CD8-positive, alpha-beta memory T cell (primary cell): Measurements from ENCODE around the gene CD300LG. TPM values are rescaled to one million over a fixed set of nuclear protein-coding genes. Genes with fewer than 3 reads are reported as not detected.
A peak's percentile ranks its signal among the peaks of the same experiment; 100 is the strongest.
"Not testable (repeated sequence)": the region's sequence is repeated elsewhere in the genome, so short reads cannot be mapped to it uniquely, and the experiment has no call there.

Experiments used
- CTCF ChIA-PET: fragments of 350-600 bp; sonication (Branson Sonifier 250); formaldehyde crosslinking; loops from one replicate; lab custom pipeline; 2021; ENCODE audit warnings: antibody characterized with exemption; lab: Charles Lee
- POLR2A ChIA-PET: fragments of 350-600 bp; sonication (Branson Sonifier 250); formaldehyde crosslinking; loops from one replicate; lab custom pipeline; 2021; ENCODE audit warnings: antibody characterized with exemption; lab: Charles Lee
- DNase-seq, 5 donors: peaks; one replicate each; pipeline versions ENCODE4 v3.0.0 to v3.0.0-alpha.2; 2020 to 2022; ENCODE audit warnings: mixed read lengths in 1 of 5
- H3K27ac ChIP-seq: one replicate; pipeline ENCODE4 v1.7.0; 2013; ENCODE audit warnings: low read depth, mild to moderate bottlenecking, low read length, moderate library complexity
- H3K27me3 ChIP-seq: 2 replicates; pipeline ENCODE4 v1.7.0; 2013; ENCODE audit warnings: low read length, mild to moderate bottlenecking; ENCODE audit not compliant: insufficient read depth, poor library complexity, severe bottlenecking
- H3K36me3 ChIP-seq: 2 replicates; pipeline ENCODE4 v1.7.0; 2013; ENCODE audit warnings: mild to moderate bottlenecking, low read length, moderate library complexity; ENCODE audit not compliant: insufficient read depth
- H3K4me1 ChIP-seq: 2 replicates; pipeline ENCODE4 v1.7.0; 2013; ENCODE audit warnings: mild to moderate bottlenecking, low read length, moderate library complexity; ENCODE audit not compliant: insufficient read depth
- H3K4me3 ChIP-seq: 2 replicates; pipeline ENCODE4 v1.7.0; 2013; ENCODE audit warnings: mild to moderate bottlenecking, low read length
- H3K9me3 ChIP-seq: 2 replicates; pipeline ENCODE4 v1.7.0; 2013; ENCODE audit warnings: mild to moderate bottlenecking, low read length
- H3K27ac Mint-ChIP-seq, 8 donors: one replicate each; pipeline ENCODE4 v1.8.0; 2020 to 2021; ENCODE audit warnings: mixed read lengths in 8 of 8, mild to moderate bottlenecking in 6 of 8, inconsistent platforms in 3 of 8, moderate library complexity in 3 of 8
- H3K27me3 Mint-ChIP-seq, 2 donors: one replicate each; pipeline ENCODE4 v1.8.0; 2020 to 2021; ENCODE audit warnings: mixed read lengths in 2 of 2, mild to moderate bottlenecking in 1 of 2, moderate library complexity in 1 of 2
- H3K36me3 Mint-ChIP-seq, 3 donors: one replicate each; pipeline ENCODE4 v1.8.0; 2020 to 2021; ENCODE audit warnings: mixed read lengths in 3 of 3, inconsistent platforms in 1 of 3, mild to moderate bottlenecking in 1 of 3
- H3K4me1 Mint-ChIP-seq, 3 donors: one replicate each; pipeline ENCODE4 v1.8.0; 2020 to 2021; ENCODE audit warnings: mixed read lengths in 3 of 3, inconsistent platforms in 1 of 3, mild to moderate bottlenecking in 1 of 3
- H3K4me3 Mint-ChIP-seq, 7 donors: one replicate each; pipeline ENCODE4 v1.8.0; 2020 to 2021; ENCODE audit warnings: mixed read lengths in 7 of 7, mild to moderate bottlenecking in 6 of 7, moderate library complexity in 4 of 7, inconsistent platforms in 2 of 7
- H3K9me3 Mint-ChIP-seq, 5 donors: one replicate each; pipeline ENCODE4 v1.8.0; 2020 to 2022; ENCODE audit warnings: mixed read lengths in 5 of 5, mild to moderate bottlenecking in 3 of 5, moderate library complexity in 2 of 5, inconsistent platforms in 1 of 5
- polyA plus RNA-seq: library from polyadenylated mRNA; unstranded; fragments of 300-500 nt; fragmentation: Illumina TruSeq; gene quantifications from one replicate; pipeline ENCODE4 v1.2.3, GENCODE V29; 2021
- total RNA-seq, 2 experiments: library from RNA; stranded (reverse); gene quantifications; one replicate each; pipeline ENCODE4 v1.2.3, GENCODE V29; 2021

The CD300LG gene
- total and polyA plus RNA-seq, 3 experiments from 2014 or later = not detected

GRCh38 chr17:43869031-43869430 is 22.1 kb downstream of the CD300LG start:
- peaks cover 7 to 51% of the 10 kb centered on the region in 2 donors for H3K27me3 Mint-ChIP-seq
- H3K27ac ChIP-seq, H3K9me3 ChIP-seq, H3K4me1 Mint-ChIP-seq, POLR2A ChIA-PET, H3K36me3 Mint-ChIP-seq, H3K4me3 ChIP-seq, H3K4me1 ChIP-seq, H3K4me3 Mint-ChIP-seq, H3K27ac Mint-ChIP-seq, H3K27me3 ChIP-seq, DNase-seq, H3K36me3 ChIP-seq, H3K9me3 Mint-ChIP-seq: not testable (repeated sequence)
- CTCF ChIA-PET = interaction anchor here (1.9 to 2.4 kb wide), 2 partner anchors 9 to 11 kb away, joined by 5 to 8 read pairs; no protein-coding TSS in a partner anchor

GRCh38 chr17:43871946-43872690 is 25.1 kb downstream of the CD300LG start:
- DNase-seq = no peak
- Histone ChIP-seq H3K36me3 (no peaks in the 10 kb centered on the region), H3K4me1 (no peaks in the 10 kb centered on the region), H3K27me3 (no peaks in the 10 kb centered on the region), H3K9me3 (no peaks in the 10 kb centered on the region), H3K27ac (no peak overlapping the region), H3K4me3 (no peak overlapping the region)
- ChIA-PET CTCF (no interaction called here), POLR2A (no interaction called here)
- H3K9me3 Mint-ChIP-seq = peaks cover 0 to 2% (median 0%) of the 10 kb centered on the region in 5 donors
- H3K36me3 Mint-ChIP-seq = no peaks in the 10 kb centered on the region
- H3K27me3 Mint-ChIP-seq = peaks cover 7 to 37% of the 10 kb centered on the region in 2 donors
- H3K27ac Mint-ChIP-seq = peak overlapping the region in 1 of 8 donors; percentile 63
- H3K4me3 Mint-ChIP-seq = no peak overlapping the region
- H3K4me1 Mint-ChIP-seq = no peaks in the 10 kb centered on the region

- H3K36me3 Mint-ChIP-seq = no peaks in the 10 kb centered on the region
- peaks cover 0 to 2% (median 0%) of the 10 kb centered on the region in 5 donors for H3K9me3 Mint-ChIP-seq
- H3K27me3 ChIP-seq = no peaks in the 10 kb centered on the region
- no peak overlapping the region for H3K27ac ChIP-seq
- no peaks in the 10 kb centered on the region for H3K9me3 ChIP-seq
- no peak overlapping the region for H3K4me3 Mint-ChIP-seq
- peaks cover 7 to 37% of the 10 kb centered on the region in 2 donors for H3K27me3 Mint-ChIP-seq
- H3K36me3 ChIP-seq = no peaks in the 10 kb centered on the region
- no peaks in the 10 kb centered on the region for H3K4me1 ChIP-seq
- no peak for DNase-seq
- no peaks in the 10 kb centered on the region for H3K4me1 Mint-ChIP-seq
- no peak overlapping the region for H3K4me3 ChIP-seq
- CTCF ChIA-PET = no interaction called here
- POLR2A ChIA-PET = no interaction called here
- H3K27ac Mint-ChIP-seq = no peak overlapping the region
Observed at GRCh38 chr17:43873091-43873490, 26.1 kb downstream of the CD300LG start.

- DNase-seq = no peak
- Mint-ChIP-seq H3K36me3 (no peaks in the 10 kb centered on the region), H3K27ac (no peak overlapping the region), H3K9me3 (no peaks in the 10 kb centered on the region), H3K4me1 (peaks cover 0 to 1% (median 0%) of the 10 kb centered on the region in 3 donors), H3K27me3 (peaks cover 7 to 30% of the 10 kb centered on the region in 2 donors), H3K4me3 (no peak overlapping the region)
- CTCF ChIA-PET = no interaction called here
- POLR2A ChIA-PET = no interaction called here
- H3K27ac ChIP-seq = no peak overlapping the region
- H3K27me3 ChIP-seq = no peaks in the 10 kb centered on the region
- no peaks in the 10 kb centered on the region for H3K9me3 ChIP-seq
- H3K36me3 ChIP-seq = no peaks in the 10 kb centered on the region
- H3K4me3 ChIP-seq = no peak overlapping the region
- H3K4me1 ChIP-seq = no peaks in the 10 kb centered on the region
Observed at GRCh38 chr17:43873815-43874214, 26.8 kb downstream of the CD300LG start.

- no peaks in the 10 kb centered on the region for H3K36me3 ChIP-seq
- ChIA-PET CTCF (no interaction called here), POLR2A (no interaction called here)
- Mint-ChIP-seq H3K36me3 (no peaks in the 10 kb centered on the region), H3K27ac (no peak overlapping the region), H3K9me3 (no peaks in the 10 kb centered on the region), H3K4me1 (peaks cover 0 to 2% (median 0%) of the 10 kb centered on the region in 3 donors), H3K27me3 (peaks cover 4 to 30% of the 10 kb centered on the region in 2 donors), H3K4me3 (no peak overlapping the region)
- H3K27ac ChIP-seq = no peak overlapping the region
- H3K9me3 ChIP-seq = no peaks in the 10 kb centered on the region
- no peak for DNase-seq
- H3K27me3 ChIP-seq = no peaks in the 10 kb centered on the region
- H3K4me1 ChIP-seq = no peaks in the 10 kb centered on the region
- H3K4me3 ChIP-seq = no peak overlapping the region
Observed at GRCh38 chr17:43874293-43874692, 27.3 kb downstream of the CD300LG start.

- POLR2A ChIA-PET = no interaction called here
- H3K27ac Mint-ChIP-seq = no peak overlapping the region
- CTCF ChIA-PET = no interaction called here
- Histone ChIP-seq H3K27ac (no peak overlapping the region), H3K4me3 (no peak overlapping the region), H3K9me3 (no peaks in the 10 kb centered on the region), H3K27me3 (no peaks in the 10 kb centered on the region), H3K36me3 (no peaks in the 10 kb centered on the region), H3K4me1 (no peaks in the 10 kb centered on the region)
- no peaks in the 10 kb centered on the region for H3K36me3 Mint-ChIP-seq
- H3K27me3 Mint-ChIP-seq = peaks cover 4 to 24% of the 10 kb centered on the region in 2 donors
- DNase-seq = no peak
- no peak overlapping the region for H3K4me3 Mint-ChIP-seq
- no peaks in the 10 kb centered on the region for H3K9me3 Mint-ChIP-seq
- H3K4me1 Mint-ChIP-seq = peaks cover 0 to 2% (median 0%) of the 10 kb centered on the region in 3 donors
Observed at GRCh38 chr17:43875476-43876147, 28.6 kb downstream of the CD300LG start.

GRCh38 chr17:43877031-43877430 is 30.1 kb downstream of the CD300LG start:
- H3K27ac Mint-ChIP-seq = no peak overlapping the region
- Histone ChIP-seq H3K4me1 (no peaks in the 10 kb centered on the region), H3K9me3 (no peaks in the 10 kb centered on the region), H3K36me3 (no peaks in the 10 kb centered on the region), H3K27me3 (no peaks in the 10 kb centered on the region), H3K27ac (no peak overlapping the region), H3K4me3 (no peak overlapping the region)
- H3K9me3 Mint-ChIP-seq = no peaks in the 10 kb centered on the region
- ChIA-PET CTCF (interaction anchor here (0.9 to 2.1 kb wide), 4 partner anchors 31 to 165 kb away, joined by 3 to 6 read pairs (median 4); partner anchors contain the start of gene CD300LG), POLR2A (interaction anchor here (0.7 kb wide), 1 partner anchor 116 kb away, joined by 3 read pairs; no protein-coding TSS in a partner anchor)
- no peak for DNase-seq
- no peaks in the 10 kb centered on the region for H3K36me3 Mint-ChIP-seq
- no peak overlapping the region for H3K4me3 Mint-ChIP-seq
- peaks cover 0 to 2% (median 0%) of the 10 kb centered on the region in 3 donors for H3K4me1 Mint-ChIP-seq
- peaks cover 4 to 19% of the 10 kb centered on the region in 2 donors for H3K27me3 Mint-ChIP-seq
